MM.1S (cell line): ENCODE results near the gene LTO1.
A peak's percentile ranks its signal among the peaks of the same experiment; 100 is the strongest.

Source experiments
- DNase-seq: peaks from one replicate; pipeline ENCODE4 v3.0.0-alpha.2; 2015
- H2AFZ ChIP-seq: fragments of 300-600 bp; sonication (generic); 2 replicates; pipeline ENCODE4 v1.6.0; 2016; ENCODE audit warnings: antibody characterized with exemption, low read length
- H3F3A ChIP-seq: fragments of 300-600 bp; sonication (generic); 2 replicates; pipeline ENCODE4 v1.6.1; 2016; ENCODE audit warnings: mild to moderate bottlenecking, antibody characterized with exemption, low read length, moderate library complexity, mixed read lengths; ENCODE audit not compliant: insufficient read depth
- H3K27ac ChIP-seq: fragments of 300-600 bp; sonication (generic); 2 replicates; pipeline ENCODE4 v1.5.1; 2016; ENCODE audit warnings: mild to moderate bottlenecking, low read length
- H3K27me3 ChIP-seq: fragments of 300-600 bp; sonication (generic); replicated peaks from 2 replicates; pipeline ENCODE4 v1.6.0; 2016; ENCODE audit warnings: low read length; ENCODE audit not compliant: insufficient read depth
- H3K36me3 ChIP-seq: fragments of 300-600 bp; sonication (generic); replicated peaks from 2 replicates; pipeline ENCODE4 v1.6.1; 2016; ENCODE audit warnings: mild to moderate bottlenecking, low read length, mixed read lengths; ENCODE audit not compliant: insufficient read depth
- H3K4me1 ChIP-seq: fragments of 300-600 bp; sonication (generic); 2 replicates; pipeline ENCODE4 v1.6.1; 2016; ENCODE audit warnings: low read length, mixed read lengths
- H3K4me2 ChIP-seq: fragments of 300-600 bp; sonication (generic); 2 replicates; pipeline ENCODE4 v1.6.0; 2016; ENCODE audit warnings: low read depth, low read length
- H3K4me3 ChIP-seq: fragments of 300-600 bp; sonication (generic); 2 replicates; pipeline ENCODE4 v1.5.1; 2016; ENCODE audit warnings: low read length, mixed read lengths
- H3K79me2 ChIP-seq: fragments of 300-600 bp; sonication (generic); 2 replicates; pipeline ENCODE4 v1.6.1; 2016; ENCODE audit warnings: mixed run types, low read length, mixed read lengths
- H3K9ac ChIP-seq: fragments of 300-600 bp; sonication (generic); 2 replicates; pipeline ENCODE4 v1.6.1; 2016; ENCODE audit warnings: low read length, mixed read lengths
- H3K9me2 ChIP-seq: fragments of 300-600 bp; sonication (generic); replicated peaks from 2 replicates; pipeline ENCODE4 v1.6.1; 2016; ENCODE audit warnings: mild to moderate bottlenecking, low read length, mixed read lengths; ENCODE audit not compliant: insufficient read depth
- H3K9me3 ChIP-seq: fragments of 300-600 bp; sonication (generic); replicated peaks from 2 replicates; pipeline ENCODE4 v1.6.1; 2016; ENCODE audit warnings: mild to moderate bottlenecking, low read length, mixed read lengths; ENCODE audit not compliant: insufficient read depth
- H4K20me1 ChIP-seq: fragments of 300-600 bp; sonication (generic); 2 replicates; pipeline ENCODE4 v1.6.1; 2016; ENCODE audit warnings: mild to moderate bottlenecking, low read length, moderate library complexity, mixed read lengths; ENCODE audit not compliant: insufficient read depth
- CTCF ChIP-seq: fragments of 300-600 bp; sonication (generic); IDR thresholded peaks from 2 replicates; pipeline ENCODE4 v1.5.1; 2016; ENCODE audit warnings: antibody characterized with exemption, low read length, mixed read lengths
- EZH2 ChIP-seq: fragments of 300-600 bp; sonication (generic); optimal IDR thresholded peaks from 2 replicates; pipeline ENCODE3; 2017; ENCODE audit warnings: low read depth, mild to moderate bottlenecking, antibody characterized with exemption, low read length, mixed read lengths
- EZH2phosphoT487 ChIP-seq: fragments of 300-600 bp; sonication (generic); IDR thresholded peaks from 2 replicates; pipeline ENCODE4 v1.6.1; 2018; ENCODE audit warnings: antibody characterized with exemption, low read length

LTO1 gene

DNA sequence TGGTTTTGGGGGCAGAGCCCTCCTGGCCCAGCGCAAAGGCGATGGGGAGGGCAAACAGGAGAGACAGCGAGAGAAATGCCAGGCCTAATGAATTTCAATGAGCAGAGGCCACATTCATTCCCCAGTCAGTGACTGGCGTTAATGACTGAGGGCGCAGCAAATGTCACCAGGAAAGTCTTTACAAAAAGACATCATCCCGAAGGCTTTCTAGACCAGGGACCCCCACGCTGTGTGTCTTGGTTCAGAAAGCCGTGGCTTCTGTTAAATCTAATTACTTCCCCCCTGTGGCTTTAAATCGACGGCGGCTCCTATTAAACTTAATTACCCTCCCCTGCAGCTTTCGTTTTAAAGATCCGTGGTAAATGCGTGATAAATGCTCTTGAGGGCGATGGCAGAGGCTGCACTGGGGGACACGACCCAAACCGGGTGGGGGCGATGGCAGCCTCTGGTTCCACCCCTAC, 30.2 kb upstream of the LTO1 start:
- TF ChIP-seq EZH2phosphoT487 (no peak), EZH2 (no peak), CTCF (no peak)
- no peaks in the 10 kb centered on the region for H4K20me1 ChIP-seq
- peak overlapping the region; percentile 25; the same call in 1 of the 2 replicates for H3K4me2 ChIP-seq
- DNase-seq, result no peak
- no peaks in the 10 kb centered on the region for H3K9me3 ChIP-seq
- no peaks in the 10 kb centered on the region for H3K36me3 ChIP-seq
- no peak overlapping the region for H2AFZ ChIP-seq
- no peak overlapping the region for H3K4me3 ChIP-seq
- H3K79me2 ChIP-seq, result no peaks in the 10 kb centered on the region
- no peak overlapping the region for H3K27ac ChIP-seq
- H3K9me2 ChIP-seq, result no peaks in the 10 kb centered on the region
- H3F3A ChIP-seq, result no peaks in the 10 kb centered on the region
- no peaks in the 10 kb centered on the region for H3K4me1 ChIP-seq
- no peak overlapping the region for H3K9ac ChIP-seq
- peaks cover 97% of the 10 kb centered on the region for H3K27me3 ChIP-seq

DNA sequence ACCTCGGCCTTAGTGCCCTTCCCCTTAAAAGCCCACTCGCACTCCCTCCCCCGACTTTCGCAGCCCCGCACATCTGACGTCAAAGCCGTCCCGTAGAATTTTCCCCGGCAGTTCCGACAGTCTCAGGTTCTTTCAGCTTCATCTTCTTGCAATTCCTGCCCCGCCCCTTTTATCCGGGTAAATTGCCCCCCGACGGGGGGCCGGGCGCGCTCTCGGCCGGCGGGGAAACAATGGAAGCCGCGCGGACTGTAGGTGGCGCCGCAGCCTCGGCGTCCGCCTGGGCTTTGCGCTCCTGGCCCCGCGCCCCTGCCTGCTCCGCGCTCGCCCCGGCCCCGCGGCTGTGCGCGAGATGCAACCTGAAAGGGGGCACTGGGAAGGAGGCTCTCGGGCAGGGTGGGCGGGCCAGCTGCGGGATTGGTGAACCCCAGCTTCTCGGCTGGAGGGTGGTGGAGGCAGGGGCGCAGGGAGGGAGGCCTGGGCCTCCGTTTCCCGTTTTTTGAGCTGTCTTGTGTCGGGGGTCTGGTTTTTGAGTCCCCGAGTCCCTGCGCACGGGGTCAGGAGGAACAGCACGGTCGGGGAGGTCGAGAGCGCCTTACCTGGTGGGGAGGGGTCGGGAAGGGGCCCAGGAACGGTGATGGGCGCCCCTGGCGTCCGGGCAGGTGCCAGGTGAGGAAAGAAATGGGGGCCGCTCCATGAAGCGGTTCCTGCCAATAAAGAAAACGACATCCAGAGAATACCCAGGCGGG, 29.5 kb upstream of the LTO1 start:
- Histone ChIP-seq H3K4me1 (no peaks in the 10 kb centered on the region), H3K79me2 (no peaks in the 10 kb centered on the region), H3K27ac (no peak overlapping the region), H4K20me1 (no peaks in the 10 kb centered on the region), H3K4me2 (no peak overlapping the region; the same call in 1 of the 2 replicates), H3K27me3 (peaks cover 92% of the 10 kb centered on the region), H3K4me3 (no peak overlapping the region), H3K9ac (no peak overlapping the region), H2AFZ (no peak overlapping the region), H3F3A (no peaks in the 10 kb centered on the region), H3K9me3 (no peaks in the 10 kb centered on the region), H3K9me2 (no peaks in the 10 kb centered on the region), H3K36me3 (no peaks in the 10 kb centered on the region)
- DNase-seq, result no peak
- TF ChIP-seq EZH2phosphoT487 (no peak), EZH2 (peak; percentile 50), CTCF (peak; percentile 18; the same call in 1 of the 2 replicates)

DNA sequence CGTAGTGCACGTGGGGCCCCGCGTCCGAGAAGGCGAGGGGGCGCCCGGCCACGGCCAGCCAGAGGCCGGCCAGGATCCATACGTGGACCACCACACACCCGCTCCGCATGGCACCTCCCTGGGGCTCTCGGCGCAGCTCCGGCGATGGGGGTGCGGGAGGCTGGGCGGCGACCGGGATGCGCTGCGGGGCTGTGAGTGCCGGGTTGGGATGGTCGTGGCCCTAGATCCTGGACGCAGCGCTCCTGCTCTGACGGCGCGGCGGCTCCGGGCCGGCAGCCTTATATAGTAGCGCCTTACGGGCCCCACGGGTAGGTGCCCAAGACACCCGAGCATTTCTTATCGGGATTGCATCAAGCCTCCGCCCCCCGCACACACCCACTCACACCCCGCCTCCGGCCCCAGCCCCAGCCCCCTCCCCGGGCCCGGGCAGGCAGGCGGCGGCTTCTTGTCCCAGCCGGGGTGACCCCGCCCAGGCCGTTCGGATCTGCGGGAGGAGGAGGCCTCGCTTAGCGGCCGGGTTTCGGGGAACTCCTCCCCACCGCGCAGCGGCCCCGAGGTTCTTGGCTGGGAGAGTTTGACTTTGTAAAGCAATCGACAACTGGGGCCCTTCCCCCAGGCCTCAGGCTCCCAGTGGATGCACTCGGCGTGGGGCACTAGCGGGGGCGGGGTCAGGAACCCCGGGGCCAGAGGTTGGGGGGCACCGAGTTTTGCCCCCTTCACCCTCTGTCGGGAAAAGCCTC, 28.8 kb upstream of the LTO1 start, which contains the start of gene FGF19:
Gene FGF19 (minus strand): TSS at position 255 of the 740 bp plus-strand sequence. CDS start 146 bp downstream, at position 109.
- Histone ChIP-seq H3K9me2 (no peaks in the 10 kb centered on the region), H3K4me1 (no peaks in the 10 kb centered on the region), H3K9ac (no peak within 1 kb of the TSS), H3K27me3 (peaks cover 90% of the 10 kb centered on the region), H3K4me2 (no peak within 1 kb of the TSS), H3K27ac (no peak within 1 kb of the TSS), H3K9me3 (no peaks in the 10 kb centered on the region), H3K4me3 (no peak within 1 kb of the TSS), H2AFZ (no peak within 1 kb of the TSS), H3K36me3 (no peaks in the 10 kb centered on the region), H3F3A (no peaks in the 10 kb centered on the region), H3K79me2 (no peaks in the 10 kb centered on the region), H4K20me1 (no peaks in the 10 kb centered on the region)
- TF ChIP-seq EZH2phosphoT487 (no peak), EZH2 (no peak), CTCF (no peak)
- no peak for DNase-seq
